BJ (cell line): ENCODE measurements around the gene SAFB. TPM values are rescaled to one million over a fixed set of nuclear protein-coding genes. Genes with fewer than 3 reads are reported as not detected.

Experiments
- CTCF ChIA-PET: fragments of 350-600 bp; formaldehyde crosslinking; extraction: SDS; loops from one replicate; lab custom pipeline; 2021; ENCODE audit warnings: antibody characterized with exemption, inconsistent platforms; lab: Yijun Ruan, JAX
- POLR2A ChIA-PET: fragments of 300-600 bp; sonication (Branson Sonifier 250); formaldehyde crosslinking; extraction: SDS; loops from one replicate; lab custom pipeline; 2021; ENCODE audit warnings: antibody characterized with exemption; lab: Charles Lee
- DNase-seq: peaks from one replicate; pipeline ENCODE4 v3.0.0-alpha.2; 2011; ENCODE audit warnings: low read depth
- H3K27me3 ChIP-seq: 2 replicates; pipeline ENCODE4 v1.6.0; 2011; ENCODE audit warnings: low read length; ENCODE audit not compliant: control insufficient read depth, insufficient read depth
- H3K36me3 ChIP-seq: 2 replicates; pipeline ENCODE4 v1.5.1; 2011; ENCODE audit warnings: low read length; ENCODE audit not compliant: control insufficient read depth, insufficient read depth
- H3K4me3 ChIP-seq: 2 replicates; pipeline ENCODE4 v1.5.1; 2011; ENCODE audit warnings: low read depth, mild to moderate bottlenecking, control low read depth, low read length
- CTCF ChIP-seq: IDR thresholded peaks from 2 replicates; pipeline ENCODE4 v1.5.1; 2011; ENCODE audit warnings: low read depth, mild to moderate bottlenecking, control low read depth, inconsistent platforms, low read length, moderate library complexity; ENCODE audit not compliant: insufficient read depth
- polyA plus RNA-seq: library from polyadenylated mRNA; depleted of rRNA; stranded (reverse); fragments of >200 nt; gene quantifications from 2 replicates; pipeline ENCODE4 v1.2.3, GENCODE V29; 2011

Gene SAFB
- polyA plus RNA-seq, 1 experiment, result 20.8 TPM

GRCh38 chr19:5683177-5683886 is 60.4 kb downstream of the SAFB start:
- peaks cover under 1% of the 10 kb centered on the region; the same call in 1 of the 2 replicates for H3K36me3 ChIP-seq
- TF ChIP-seq CTCF, result no peak
- DNase-seq, result no peak
- no peaks in the 10 kb centered on the region for H3K27me3 ChIP-seq
- CTCF ChIA-PET, result interaction anchor here (0.5 to 1.6 kb wide), 2 partner anchors 37 to 46 kb away, joined by 3 to 4 read pairs; partner anchors contain the start of genes CATSPERD and LONP1
- POLR2A ChIA-PET, result no interaction called here
- no peak overlapping the region for H3K4me3 ChIP-seq

DNA sequence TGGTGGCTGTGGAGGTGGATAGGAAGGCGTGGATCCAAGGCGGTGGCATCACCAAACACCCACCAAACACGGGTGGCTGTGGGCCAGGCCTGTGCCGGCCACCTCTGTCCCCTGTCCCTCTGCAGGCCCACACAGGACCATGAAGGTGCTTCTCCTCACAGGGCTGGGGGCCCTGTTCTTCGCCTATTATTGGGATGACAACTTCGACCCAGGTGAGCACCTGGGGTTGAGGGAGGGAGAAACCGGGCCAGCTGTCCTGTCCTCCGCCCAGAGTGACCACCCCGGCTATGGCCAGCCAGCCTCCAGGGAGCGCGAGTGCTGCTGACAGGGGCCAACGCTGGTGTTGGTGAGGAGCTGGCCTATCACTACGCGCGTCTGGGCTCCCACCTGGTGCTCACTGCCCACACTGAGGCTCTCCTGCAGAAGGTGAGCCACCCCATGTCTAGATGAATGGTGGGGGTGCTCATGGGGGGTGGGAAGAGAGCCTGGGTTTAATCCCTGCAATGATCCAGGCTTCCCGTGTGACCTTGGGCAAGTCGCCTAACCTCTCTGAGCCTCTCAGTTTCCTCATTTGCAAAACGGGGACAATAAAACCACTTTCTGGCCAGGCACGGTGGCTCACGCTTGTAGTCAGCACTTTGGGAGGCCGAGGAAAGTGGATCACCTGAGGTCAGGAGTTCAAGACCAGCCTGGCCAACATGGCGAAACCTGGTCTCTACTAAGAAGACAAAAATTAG is 62.0 kb downstream of the SAFB start:
- Histone ChIP-seq H3K27me3 (no peaks in the 10 kb centered on the region), H3K36me3 (no peaks in the 10 kb centered on the region), H3K4me3 (no peak overlapping the region)
- ChIA-PET POLR2A (no interaction called here), CTCF (no interaction called here)
- TF ChIP-seq CTCF, result no peak
- DNase-seq, result no peak

DNA sequence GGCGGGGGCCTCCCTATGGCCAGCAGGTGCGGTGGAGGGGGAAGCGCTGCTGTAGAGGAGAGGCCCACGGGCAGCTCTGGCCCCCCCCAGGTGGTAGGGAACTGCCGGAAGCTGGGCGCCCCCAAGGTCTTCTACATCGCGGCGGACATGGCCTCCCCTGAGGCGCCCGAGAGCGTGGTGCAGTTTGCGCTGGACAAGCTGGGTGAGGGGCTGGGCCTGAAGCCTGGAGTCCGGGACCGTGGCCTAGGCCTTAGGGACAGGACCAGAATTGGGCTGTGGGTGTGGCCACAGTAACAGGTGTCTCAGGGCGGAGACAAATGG is 63.4 kb downstream of the SAFB start:
- ChIA-PET POLR2A (interaction anchor here (1.2 kb wide), 1 partner anchor 32 kb away, joined by 7 read pairs; no protein-coding TSS in a partner anchor), CTCF (interaction anchor here (0.6 to 2.1 kb wide), 8 partner anchors 10 to 138 kb away, joined by 3 to 11 read pairs (median 4); no protein-coding TSS in a partner anchor)
- TF ChIP-seq CTCF, result no peak
- no peak for DNase-seq
- Histone ChIP-seq H3K4me3 (peak overlapping the region; percentile 56), H3K36me3 (peaks cover 5% of the 10 kb centered on the region), H3K27me3 (no peaks in the 10 kb centered on the region)

DNA sequence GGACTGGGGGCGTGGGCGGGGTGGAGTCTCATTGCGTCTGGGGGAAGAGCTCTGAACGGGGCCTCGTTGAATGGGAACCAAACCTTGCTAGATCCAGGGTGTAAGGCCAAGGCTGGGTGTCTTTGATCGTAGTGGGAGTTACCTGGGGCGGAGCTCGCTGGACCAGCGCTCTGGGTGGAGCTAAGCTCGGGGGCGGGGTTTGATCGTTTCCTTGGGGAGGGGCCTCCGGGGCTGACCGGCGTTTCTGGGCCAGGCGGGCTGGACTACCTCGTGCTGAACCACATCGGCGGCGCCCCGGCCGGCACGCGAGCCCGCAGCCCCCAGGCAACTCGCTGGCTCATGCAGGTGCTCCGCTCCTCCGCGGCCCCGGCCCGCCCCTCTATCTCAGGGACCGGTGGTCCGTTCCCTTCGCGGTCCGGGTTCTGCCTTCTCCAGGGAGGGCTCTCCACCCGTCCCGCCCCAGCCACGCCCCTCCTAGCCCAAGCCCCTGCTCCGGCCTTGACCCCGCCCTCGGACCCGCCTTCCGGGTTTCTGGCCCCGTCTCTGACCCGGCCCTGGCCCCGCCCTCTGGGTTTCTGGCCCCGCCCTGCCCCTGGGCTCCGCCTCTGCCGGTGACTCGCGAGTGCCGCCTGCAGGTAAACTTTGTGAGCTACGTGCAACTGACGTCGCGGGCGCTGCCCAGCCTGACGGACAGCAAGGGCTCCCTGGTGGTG is 63.9 kb downstream of the SAFB start:
- ChIA-PET CTCF (interaction anchor here (0.6 to 2.1 kb wide), 16 partner anchors 8 to 281 kb away, joined by 3 to 11 read pairs (median 4); partner anchors contain the start of genes CATSPERD, LONP1, SAFB and SAFB2), POLR2A (interaction anchor here (1.0 to 1.2 kb wide), 2 partner anchors 32 to 33 kb away, joined by 4 to 7 read pairs; partner anchors contain the start of genes CATSPERD and LONP1)
- Histone ChIP-seq H3K4me3 (peak overlapping the region; percentile 56), H3K27me3 (no peaks in the 10 kb centered on the region), H3K36me3 (peaks cover 8% of the 10 kb centered on the region)
- peak; percentile 98 for TF ChIP-seq CTCF
- peak; percentile 47 for DNase-seq
